Nephron (organoid): ENCODE results near the gene TRIM66.

Source experiments
- H3K27ac Mint-ChIP-seq, 3 experiments: 2 replicates each; pipeline ENCODE4 v1.8.0; 2020; ENCODE audit warnings: mixed read lengths in 3 of 3, mild to moderate bottlenecking in 2 of 3, moderate library complexity in 1 of 3
- H3K27me3 Mint-ChIP-seq: 2 replicates; pipeline ENCODE4 v1.8.0; 2021; ENCODE audit warnings: low read depth, mild to moderate bottlenecking, moderate library complexity, mixed read lengths
- H3K36me3 Mint-ChIP-seq: 2 replicates; pipeline ENCODE4 v1.8.0; 2020; ENCODE audit warnings: low read depth, mixed read lengths
- H3K4me1 Mint-ChIP-seq: 2 replicates; pipeline ENCODE4 v1.8.0; 2020; ENCODE audit warnings: mixed read lengths
- H3K4me3 Mint-ChIP-seq, 3 experiments: 2 replicates each; pipeline ENCODE4 v1.8.0; 2020; ENCODE audit warnings: mild to moderate bottlenecking in 3 of 3, mixed read lengths in 3 of 3, moderate library complexity in 2 of 3
- H3K9me3 Mint-ChIP-seq: 2 replicates; pipeline ENCODE4 v1.8.0; 2020; ENCODE audit warnings: mixed read lengths
- TF ChIP-seq, protein P1 (sequence below), 3 experiments: fragments of 200-600 bp; sonication (generic); IDR thresholded peaks; one replicate each; pipeline ENCODE4 v1.5.0; 2021; ENCODE audit warnings: antibody characterized with exemption in 3 of 3; ENCODE audit not compliant: unreplicated experiment in 3 of 3

Gene TRIM66

DNA sequence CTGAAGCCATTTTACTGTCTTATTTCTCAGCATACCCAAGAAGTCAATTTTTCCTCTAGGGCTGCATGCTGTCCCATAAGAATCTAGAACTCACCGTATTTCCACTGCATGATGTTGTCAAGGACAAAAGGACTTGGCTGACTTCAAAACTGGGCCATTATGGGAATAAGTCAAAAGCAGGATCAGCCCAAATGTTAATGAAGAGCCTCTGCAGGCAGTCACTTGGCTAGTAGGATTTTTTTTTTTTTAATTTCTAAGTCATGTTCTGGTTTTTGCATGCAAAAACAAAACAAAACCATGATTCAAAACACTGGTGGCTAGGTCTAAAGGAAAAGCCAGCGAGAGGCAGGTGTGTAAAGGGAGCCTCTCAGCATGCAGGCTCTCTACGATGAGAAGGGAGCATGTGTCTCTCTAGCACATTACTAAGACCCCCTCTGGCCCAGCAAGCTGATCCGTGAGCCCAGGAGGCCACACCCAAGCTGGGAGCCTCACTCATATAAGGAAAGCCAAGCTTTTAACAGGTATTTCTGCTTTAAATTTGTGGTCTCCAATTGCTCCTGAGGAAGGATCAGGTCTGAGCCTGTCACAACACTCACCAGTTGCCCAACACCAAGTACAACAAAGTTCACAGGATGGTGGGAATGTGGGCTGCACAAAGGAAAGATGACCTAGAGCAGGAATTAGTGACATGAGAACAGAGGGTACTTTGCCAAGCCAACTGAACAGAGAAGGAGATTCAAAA lies 67.0 kb downstream of the TRIM66 start:
- peaks cover 21% of the 10 kb centered on the region for H3K4me1 Mint-ChIP-seq
- TF ChIP-seq, protein P1, sequence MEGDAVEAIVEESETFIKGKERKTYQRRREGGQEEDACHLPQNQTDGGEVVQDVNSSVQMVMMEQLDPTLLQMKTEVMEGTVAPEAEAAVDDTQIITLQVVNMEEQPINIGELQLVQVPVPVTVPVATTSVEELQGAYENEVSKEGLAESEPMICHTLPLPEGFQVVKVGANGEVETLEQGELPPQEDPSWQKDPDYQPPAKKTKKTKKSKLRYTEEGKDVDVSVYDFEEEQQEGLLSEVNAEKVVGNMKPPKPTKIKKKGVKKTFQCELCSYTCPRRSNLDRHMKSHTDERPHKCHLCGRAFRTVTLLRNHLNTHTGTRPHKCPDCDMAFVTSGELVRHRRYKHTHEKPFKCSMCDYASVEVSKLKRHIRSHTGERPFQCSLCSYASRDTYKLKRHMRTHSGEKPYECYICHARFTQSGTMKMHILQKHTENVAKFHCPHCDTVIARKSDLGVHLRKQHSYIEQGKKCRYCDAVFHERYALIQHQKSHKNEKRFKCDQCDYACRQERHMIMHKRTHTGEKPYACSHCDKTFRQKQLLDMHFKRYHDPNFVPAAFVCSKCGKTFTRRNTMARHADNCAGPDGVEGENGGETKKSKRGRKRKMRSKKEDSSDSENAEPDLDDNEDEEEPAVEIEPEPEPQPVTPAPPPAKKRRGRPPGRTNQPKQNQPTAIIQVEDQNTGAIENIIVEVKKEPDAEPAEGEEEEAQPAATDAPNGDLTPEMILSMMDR (IDR thresholded peaks at IDR 0.05; ENCODE audit: unreplicated experiment in 3 of 3) = no peak
- no peaks in the 10 kb centered on the region for H3K9me3 Mint-ChIP-seq
- no peak overlapping the region for H3K4me3 Mint-ChIP-seq
- H3K27ac Mint-ChIP-seq = no peak overlapping the region
- H3K27me3 Mint-ChIP-seq = peaks cover 3% of the 10 kb centered on the region
- H3K36me3 Mint-ChIP-seq = no peaks in the 10 kb centered on the region

DNA sequence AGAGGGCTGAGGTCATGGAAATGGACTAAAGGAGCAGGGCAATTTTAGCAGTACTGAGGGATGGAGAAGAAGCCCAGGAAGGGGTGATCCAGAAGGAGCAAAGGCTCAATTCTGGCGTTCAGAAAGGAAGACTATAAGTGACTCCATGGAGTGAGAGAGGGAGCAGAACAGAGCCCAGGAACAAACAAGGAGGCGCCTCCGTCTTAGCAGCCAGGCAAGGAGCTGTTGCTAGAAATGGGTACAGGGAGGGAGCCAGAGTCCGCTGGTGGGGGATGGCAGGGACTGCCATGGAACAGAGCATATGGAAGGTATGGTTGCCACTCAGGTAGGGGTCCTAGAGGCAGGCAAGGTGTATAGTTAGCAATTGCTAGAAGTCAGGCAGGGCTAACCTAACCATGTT lies 68.0 kb downstream of the TRIM66 start:
- Mint-ChIP-seq H3K27me3 (peaks cover 3% of the 10 kb centered on the region), H3K36me3 (no peaks in the 10 kb centered on the region), H3K4me3 (no peak overlapping the region), H3K9me3 (no peaks in the 10 kb centered on the region), H3K27ac (no peak overlapping the region), H3K4me1 (peaks cover 27% of the 10 kb centered on the region)
- TF ChIP-seq, protein P1 (IDR thresholded peaks at IDR 0.05; ENCODE audit: unreplicated experiment in 3 of 3) = no peak

DNA sequence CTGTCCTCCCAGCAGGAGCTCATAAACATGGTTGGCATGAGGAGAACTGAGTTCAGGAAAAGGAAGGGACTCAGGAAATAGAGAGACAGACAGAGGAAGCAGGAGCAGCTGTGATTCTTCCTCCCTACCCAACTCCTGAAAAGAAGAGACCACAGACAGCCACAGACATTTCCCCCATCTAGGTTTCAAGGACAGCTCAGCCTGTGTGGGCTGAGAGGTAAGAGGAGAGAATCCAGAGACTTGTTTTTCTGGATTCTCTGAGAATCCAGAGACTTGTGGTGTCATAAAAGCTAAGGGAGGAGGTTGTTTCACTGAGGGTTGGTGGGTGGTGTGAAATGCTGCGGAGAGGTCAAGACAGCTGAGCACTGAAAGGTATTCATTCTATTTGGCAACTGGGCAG lies 69.4 kb downstream of the TRIM66 start:
- no peak overlapping the region for H3K4me3 Mint-ChIP-seq
- H3K4me1 Mint-ChIP-seq = peaks cover 27% of the 10 kb centered on the region
- no peaks in the 10 kb centered on the region for H3K36me3 Mint-ChIP-seq
- no peaks in the 10 kb centered on the region for H3K9me3 Mint-ChIP-seq
- H3K27me3 Mint-ChIP-seq = no peaks in the 10 kb centered on the region
- TF ChIP-seq, protein P1 (IDR thresholded peaks at IDR 0.05; ENCODE audit: unreplicated experiment in 3 of 3) = no peak
- peak overlapping the region; percentile 12 to 62 (median 29) for H3K27ac Mint-ChIP-seq

DNA sequence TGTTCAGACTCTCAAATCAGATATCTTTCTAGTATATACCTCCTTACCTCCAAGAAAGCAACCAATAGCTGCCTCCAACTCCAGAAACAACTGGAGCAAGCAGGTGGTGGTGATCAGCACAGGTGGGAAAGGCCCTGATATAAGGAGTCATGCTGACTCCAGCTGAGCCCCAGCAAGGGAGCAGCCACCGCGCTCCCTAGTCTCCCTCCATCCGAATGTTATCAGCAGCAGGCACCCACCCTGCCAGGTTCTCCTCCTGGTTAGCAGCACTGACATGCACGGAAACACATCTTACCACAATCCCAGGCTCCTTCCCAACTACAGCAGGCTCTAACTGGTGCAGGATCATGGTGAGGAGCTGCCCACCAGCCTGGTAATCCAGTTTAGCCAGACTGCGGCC lies 69.9 kb downstream of the TRIM66 start:
- Mint-ChIP-seq H3K4me3 (no peak overlapping the region), H3K36me3 (no peaks in the 10 kb centered on the region), H3K27ac (peak overlapping the region in 1 of 3 experiments; percentile 62)

DNA sequence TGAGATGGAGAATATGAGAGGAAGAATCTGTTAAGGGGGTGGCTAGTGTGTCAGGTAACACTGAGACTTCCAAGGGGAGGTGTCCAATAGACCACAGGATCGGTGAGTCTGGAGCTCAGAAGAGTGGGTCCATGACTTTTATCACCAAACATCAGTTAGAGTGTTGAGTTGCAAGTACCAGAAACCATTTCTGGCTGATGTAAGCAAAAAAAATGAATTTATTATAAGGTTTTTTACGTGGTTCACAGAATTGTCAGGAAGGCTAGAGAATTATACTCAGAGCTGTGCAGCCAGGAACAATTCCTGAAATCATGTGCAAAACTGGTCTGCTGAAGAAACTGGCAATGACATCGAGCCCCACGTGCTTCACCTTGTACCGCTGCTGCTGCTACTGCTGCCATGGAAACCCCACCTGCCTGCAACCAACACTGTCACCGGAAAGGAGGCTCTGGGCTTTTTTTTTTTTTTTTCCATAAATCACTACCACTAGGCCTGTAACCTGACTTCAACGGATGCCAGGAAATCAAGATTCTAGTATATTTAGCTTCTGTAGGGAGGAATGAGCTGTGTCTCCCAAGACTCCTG lies 71.8 kb downstream of the TRIM66 start:
- H3K4me3 Mint-ChIP-seq = no peak overlapping the region
- TF ChIP-seq, protein P1 (IDR thresholded peaks at IDR 0.05; ENCODE audit: unreplicated experiment in 3 of 3) = no peak

More for the DNA sequence above, 69.9 kb downstream of the TRIM66 start:
- TF ChIP-seq, protein P1 (IDR thresholded peaks at IDR 0.05; ENCODE audit: unreplicated experiment in 3 of 3) = no peak
- H3K27me3 Mint-ChIP-seq = no peaks in the 10 kb centered on the region
- H3K9me3 Mint-ChIP-seq = no peaks in the 10 kb centered on the region
- peaks cover 27% of the 10 kb centered on the region for H3K4me1 Mint-ChIP-seq

DNA sequence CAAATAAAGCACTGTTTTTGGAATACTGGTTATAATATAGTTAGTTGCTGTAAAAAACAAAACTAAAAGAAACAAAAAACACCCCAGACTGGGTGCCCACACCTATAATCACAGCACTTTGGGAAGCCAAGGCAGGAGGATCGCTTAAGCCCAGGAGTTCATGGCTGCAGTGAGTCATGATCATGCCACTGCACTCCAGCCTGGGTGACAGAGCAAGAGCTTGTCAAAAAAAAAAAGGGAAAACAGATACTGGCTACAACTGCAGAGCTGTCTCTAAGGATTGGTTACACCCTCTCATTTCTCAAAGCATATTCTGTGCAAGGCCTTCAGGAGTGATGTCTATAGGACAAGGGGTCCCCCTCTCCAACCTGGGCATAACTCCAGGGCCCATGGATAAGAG lies 73.8 kb downstream of the TRIM66 start:
- peaks cover 32% of the 10 kb centered on the region for H3K4me1 Mint-ChIP-seq
- no peaks in the 10 kb centered on the region for H3K36me3 Mint-ChIP-seq
- TF ChIP-seq, protein P1 (IDR thresholded peaks at IDR 0.05; ENCODE audit: unreplicated experiment in 3 of 3) = no peak
- no peak overlapping the region for H3K4me3 Mint-ChIP-seq
- peaks cover 4% of the 10 kb centered on the region for H3K27me3 Mint-ChIP-seq
- no peaks in the 10 kb centered on the region for H3K9me3 Mint-ChIP-seq
- no peak overlapping the region for H3K27ac Mint-ChIP-seq

More for the DNA sequence above, 71.8 kb downstream of the TRIM66 start:
- Mint-ChIP-seq H3K36me3 (no peaks in the 10 kb centered on the region), H3K9me3 (no peaks in the 10 kb centered on the region), H3K4me1 (peaks cover 27% of the 10 kb centered on the region), H3K27me3 (no peaks in the 10 kb centered on the region), H3K27ac (peak overlapping the region in 2 of 3 experiments; percentile 6 to 77)
